MG63 (cell line): ENCODE results near the gene CYP2D6. TPM values are rescaled to one million over a fixed set of nuclear protein-coding genes. Genes with fewer than 3 reads are reported as not detected.
"Not testable (repeated sequence)": the region's sequence is repeated elsewhere in the genome, so short reads cannot be mapped to it uniquely, and the experiment has no call there.

Source experiments
- DNase-seq: peaks from one replicate; pipeline ENCODE4 v3.0.0-alpha.2; 2020
- H3K27me3 ChIP-seq: fragments of 250-450 bp; sonication (Bioruptor Pico); 2 replicates; pipeline ENCODE4 v1.5.1; 2020; ENCODE audit warnings: mild to moderate bottlenecking, moderate library complexity
- H3K36me3 ChIP-seq: fragments of 250-450 bp; sonication (Bioruptor Pico); 2 replicates; pipeline ENCODE4 v1.5.1; 2020; ENCODE audit warnings: mild to moderate bottlenecking, moderate library complexity
- H3K4me3 ChIP-seq: fragments of 250-450 bp; sonication (Bioruptor Pico); 2 replicates; pipeline ENCODE4 v1.5.1; 2020; ENCODE audit warnings: mild to moderate bottlenecking, moderate library complexity
- H3K9me3 ChIP-seq: fragments of 250-450 bp; sonication (Bioruptor Pico); 2 replicates; pipeline ENCODE4 v1.5.1; 2020; ENCODE audit warnings: mild to moderate bottlenecking, moderate library complexity
- total RNA-seq: library from RNA; depleted of rRNA; stranded (reverse); fragments of >200 nt; shearing (Covaris generic); gene quantifications from 2 replicates; pipeline ENCODE4 v1.2.3, GENCODE V29; 2014; ENCODE audit warnings: low replicate concordance

Gene CYP2D6
- total RNA-seq, 1 experiment from 2014 or later: 2.7 TPM

GRCh38 chr22:42120231-42121021, 10.2 kb downstream of the CYP2D6 start:
- H3K36me3 ChIP-seq, H3K4me3 ChIP-seq, DNase-seq, H3K27me3 ChIP-seq, H3K9me3 ChIP-seq: not testable (repeated sequence)

- H3K27me3 ChIP-seq: no peaks in the 10 kb centered on the region
- no peaks in the 10 kb centered on the region for H3K36me3 ChIP-seq
- no peak overlapping the region for H3K4me3 ChIP-seq
- DNase-seq: no peak
- H3K9me3 ChIP-seq: 0 out of 2 replicates have a peak, but pooled peaks cover 4% of the 10 kb centered on the region
Measured at GRCh38 chr22:42116848-42117424, 13.7 kb downstream of the CYP2D6 start.

- not testable (repeated sequence) for H3K4me3 ChIP-seq, H3K9me3 ChIP-seq, H3K27me3 ChIP-seq, DNase-seq, H3K36me3 ChIP-seq
Measured at GRCh38 chr22:42115420-42115830, 15.2 kb downstream of the CYP2D6 start.

GRCh38 chr22:42114721-42115120, 15.9 kb downstream of the CYP2D6 start:
- Histone ChIP-seq H3K9me3 (0 out of 2 replicates have a peak, but pooled peaks cover 4% of the 10 kb centered on the region), H3K36me3 (no peaks in the 10 kb centered on the region), H3K4me3 (no peak overlapping the region), H3K27me3 (no peaks in the 10 kb centered on the region; the same call in 1 of the 2 replicates)
- DNase-seq: no peak

GRCh38 chr22:42112793-42113192, 17.8 kb downstream of the CYP2D6 start:
- H3K36me3 ChIP-seq, H3K27me3 ChIP-seq, H3K4me3 ChIP-seq, H3K9me3 ChIP-seq, DNase-seq: not testable (repeated sequence)

- Histone ChIP-seq H3K4me3 (no peak overlapping the region), H3K9me3 (0 out of 2 replicates have a peak, but pooled peaks cover 4% of the 10 kb centered on the region), H3K27me3 (no peaks in the 10 kb centered on the region; the same call in 1 of the 2 replicates), H3K36me3 (no peaks in the 10 kb centered on the region)
- no peak for DNase-seq
Measured at GRCh38 chr22:42111798-42112197, 18.8 kb downstream of the CYP2D6 start.

- Histone ChIP-seq H3K27me3 (no peaks in the 10 kb centered on the region; the same call in 1 of the 2 replicates), H3K4me3 (no peak overlapping the region), H3K9me3 (peaks cover 3% of the 10 kb centered on the region), H3K36me3 (no peaks in the 10 kb centered on the region)
- DNase-seq: no peak
Measured at GRCh38 chr22:42108848-42109247, 21.8 kb downstream of the CYP2D6 start.

- DNase-seq, H3K4me3 ChIP-seq, H3K27me3 ChIP-seq, H3K36me3 ChIP-seq: not testable (repeated sequence)
- peaks cover 19% of the 10 kb centered on the region for H3K9me3 ChIP-seq
Measured at GRCh38 chr22:42104332-42104860, 26.2 kb downstream of the CYP2D6 start.

GRCh38 chr22:42101199-42101598, 29.4 kb downstream of the CYP2D6 start:
- no peak for DNase-seq
- no peaks in the 10 kb centered on the region for H3K27me3 ChIP-seq
- no peaks in the 10 kb centered on the region for H3K36me3 ChIP-seq
- no peak overlapping the region for H3K4me3 ChIP-seq
- H3K9me3 ChIP-seq: peaks cover 22% of the 10 kb centered on the region

- Histone ChIP-seq H3K9me3 (no peaks in the 10 kb centered on the region), H3K27me3 (no peaks in the 10 kb centered on the region)
- DNase-seq: no peak
Measured at GRCh38 chr22:42091455-42091782, 39.2 kb downstream of the CYP2D6 start.

GRCh38 chr22:42090596-42091454, 39.8 kb downstream of the CYP2D6 start, which contains the start of gene NDUFA6:
Gene NDUFA6, minus strand, starts transcription at chr22:42090772. Its CDS starts 28 bp downstream, at chr22:42090744.
- peak; percentile 98 for DNase-seq
- Histone ChIP-seq H3K36me3 (peaks cover 23% of the 10 kb centered on the region), H3K9me3 (no peaks in the 10 kb centered on the region), H3K27me3 (no peaks in the 10 kb centered on the region), H3K4me3 (peak within 1 kb of the TSS; percentile 75)

More at GRCh38 chr22:42091455-42091782, 39.2 kb downstream of the CYP2D6 start:
- Histone ChIP-seq H3K36me3 (peaks cover 17% of the 10 kb centered on the region), H3K4me3 (peak overlapping the region; percentile 75)

GRCh38 chr22:42086051-42086450, 44.6 kb downstream of the CYP2D6 start:
- Histone ChIP-seq H3K4me3 (no peak overlapping the region), H3K36me3 (peaks cover 54% of the 10 kb centered on the region), H3K27me3 (no peaks in the 10 kb centered on the region), H3K9me3 (no peaks in the 10 kb centered on the region)
- no peak for DNase-seq

GRCh38 chr22:42084874-42085273, 45.7 kb downstream of the CYP2D6 start:
- Histone ChIP-seq H3K36me3 (peaks cover 54% of the 10 kb centered on the region), H3K27me3 (no peaks in the 10 kb centered on the region), H3K9me3 (no peaks in the 10 kb centered on the region), H3K4me3 (no peak overlapping the region)
- no peak for DNase-seq

- Histone ChIP-seq H3K27me3 (no peaks in the 10 kb centered on the region), H3K36me3 (peaks cover 43% of the 10 kb centered on the region), H3K4me3 (no peak overlapping the region), H3K9me3 (no peaks in the 10 kb centered on the region)
- DNase-seq: no peak
Measured at GRCh38 chr22:42083119-42083518, 47.5 kb downstream of the CYP2D6 start.

GRCh38 chr22:42080287-42080686, 50.3 kb downstream of the CYP2D6 start:
- Histone ChIP-seq H3K4me3 (peak overlapping the region; percentile 74), H3K9me3 (no peaks in the 10 kb centered on the region), H3K36me3 (peaks cover 26% of the 10 kb centered on the region), H3K27me3 (no peaks in the 10 kb centered on the region)
- DNase-seq: no peak

- Histone ChIP-seq H3K27me3 (no peaks in the 10 kb centered on the region), H3K4me3 (peak within 1 kb of the TSS; percentile 74), H3K36me3 (peaks cover 21% of the 10 kb centered on the region), H3K9me3 (no peaks in the 10 kb centered on the region)
- peak; percentile 99 for DNase-seq
Measured at GRCh38 chr22:42079319-42080251, 51.0 kb downstream of the CYP2D6 start, which contains the start of gene SMDT1. Gene SMDT1, plus strand, starts transcription at chr22:42079700. Its CDS starts 69 bp downstream, at chr22:42079769.
